Measurements from ENCODE around the gene CAMTA1. TPM values are rescaled to one million over a fixed set of nuclear protein-coding genes. Genes with fewer than 3 reads are reported as not detected.

The CAMTA1 gene, protein sequence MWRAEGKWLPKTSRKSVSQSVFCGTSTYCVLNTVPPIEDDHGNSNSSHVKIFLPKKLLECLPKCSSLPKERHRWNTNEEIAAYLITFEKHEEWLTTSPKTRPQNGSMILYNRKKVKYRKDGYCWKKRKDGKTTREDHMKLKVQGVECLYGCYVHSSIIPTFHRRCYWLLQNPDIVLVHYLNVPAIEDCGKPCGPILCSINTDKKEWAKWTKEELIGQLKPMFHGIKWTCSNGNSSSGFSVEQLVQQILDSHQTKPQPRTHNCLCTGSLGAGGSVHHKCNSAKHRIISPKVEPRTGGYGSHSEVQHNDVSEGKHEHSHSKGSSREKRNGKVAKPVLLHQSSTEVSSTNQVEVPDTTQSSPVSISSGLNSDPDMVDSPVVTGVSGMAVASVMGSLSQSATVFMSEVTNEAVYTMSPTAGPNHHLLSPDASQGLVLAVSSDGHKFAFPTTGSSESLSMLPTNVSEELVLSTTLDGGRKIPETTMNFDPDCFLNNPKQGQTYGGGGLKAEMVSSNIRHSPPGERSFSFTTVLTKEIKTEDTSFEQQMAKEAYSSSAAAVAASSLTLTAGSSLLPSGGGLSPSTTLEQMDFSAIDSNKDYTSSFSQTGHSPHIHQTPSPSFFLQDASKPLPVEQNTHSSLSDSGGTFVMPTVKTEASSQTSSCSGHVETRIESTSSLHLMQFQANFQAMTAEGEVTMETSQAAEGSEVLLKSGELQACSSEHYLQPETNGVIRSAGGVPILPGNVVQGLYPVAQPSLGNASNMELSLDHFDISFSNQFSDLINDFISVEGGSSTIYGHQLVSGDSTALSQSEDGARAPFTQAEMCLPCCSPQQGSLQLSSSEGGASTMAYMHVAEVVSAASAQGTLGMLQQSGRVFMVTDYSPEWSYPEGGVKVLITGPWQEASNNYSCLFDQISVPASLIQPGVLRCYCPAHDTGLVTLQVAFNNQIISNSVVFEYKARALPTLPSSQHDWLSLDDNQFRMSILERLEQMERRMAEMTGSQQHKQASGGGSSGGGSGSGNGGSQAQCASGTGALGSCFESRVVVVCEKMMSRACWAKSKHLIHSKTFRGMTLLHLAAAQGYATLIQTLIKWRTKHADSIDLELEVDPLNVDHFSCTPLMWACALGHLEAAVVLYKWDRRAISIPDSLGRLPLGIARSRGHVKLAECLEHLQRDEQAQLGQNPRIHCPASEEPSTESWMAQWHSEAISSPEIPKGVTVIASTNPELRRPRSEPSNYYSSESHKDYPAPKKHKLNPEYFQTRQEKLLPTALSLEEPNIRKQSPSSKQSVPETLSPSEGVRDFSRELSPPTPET (N-terminal part only)
- 82.2 TPM for total RNA-seq (2021; ENCODE audit: unreplicated experiment)
- polyA plus RNA-seq (2012; ENCODE audit: insufficient read length) = 82.6 TPM
- percentile 50 among the genes with signal in this experiment for Bru-seq, nascent RNA
- percentile 47 among the genes with signal in this experiment for BruChase-seq, experiment 1, labeled RNA remaining after a 2-hour chase
- percentile 47 among the genes with signal in this experiment for BruChase-seq, experiment 2, labeled RNA remaining after a 6-hour chase
- long read RNA-seq, transcript CAMTA1-209 (4 exons, 863 nt) = minor isoform, 12 of 160 reads
- long read RNA-seq, transcript CAMTA1-208 (4 exons, 567 nt) = major isoform, 87 of 160 reads
- long read RNA-seq, transcript CAMTA1-213 (3 exons, 538 nt) = minor isoform, 20 of 160 reads
- long read RNA-seq, transcript CAMTA1-202 (5 exons, 431 nt) = minor isoform, 11 of 160 reads
- long read RNA-seq, partial matches to known transcripts = 6 of 160 reads
- long read RNA-seq, other reads (novel, unspliced or antisense) = 22 of 160 reads

DNA sequence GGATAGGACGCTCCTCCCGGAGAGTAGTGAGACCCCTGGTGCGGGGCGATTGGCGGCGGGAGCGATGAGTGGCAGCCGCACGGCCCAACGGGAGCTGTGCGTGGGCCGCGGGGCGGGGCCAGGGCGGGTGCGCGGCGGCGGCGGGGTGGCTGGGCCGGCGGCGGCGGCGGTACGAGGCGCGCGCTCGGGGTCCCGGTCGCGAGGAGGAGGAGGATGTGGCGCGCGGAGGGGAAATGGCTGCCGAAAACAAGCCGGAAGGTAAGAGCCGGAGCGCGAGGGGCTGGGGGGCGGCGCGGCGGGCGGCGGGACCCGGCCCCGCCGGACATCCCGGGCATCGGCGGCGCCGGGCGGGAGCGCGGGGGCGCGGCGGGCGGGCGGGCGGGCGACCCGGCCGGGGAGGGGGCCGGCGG lies at the start of gene CAMTA1:
TSS of gene CAMTA1 (plus strand) at position 137 of the 410 bp plus-strand sequence. CDS start at position 214, 77 bp downstream.
- intact Hi-C loops (cut with micrococcal nuclease; ENCODE audit: unreplicated experiment) = loop anchor here (2.0 kb wide), 1 partner anchor 43 kb away; no protein-coding TSS in a partner anchor
- Histone ChIP-seq H3K4me1 (ENCODE audit: control insufficient read depth, insufficient read depth, low read length) (peaks cover 15% of the 10 kb centered on the region), H3K36me3 (ENCODE audit: control insufficient read depth, insufficient read depth, low read length) (no peaks in the 10 kb centered on the region), H3K27ac (ENCODE audit: low read length) (peak within 1 kb of the TSS; percentile 79), H3K27me3 (ENCODE audit: control insufficient read depth, insufficient read depth, low read length) (no peaks in the 10 kb centered on the region), H3K4me3 (ENCODE audit: low read depth in 2 of 2, low read length in 2 of 2) (peak within 1 kb of the TSS; percentile 78 to 85), H3K9me3 (ENCODE audit: control insufficient read depth, insufficient read depth, low read depth, low read length) (no peaks in the 10 kb centered on the region)
- no peak for TF ChIP-seq POLR2AphosphoS5 (IDR thresholded peaks at IDR 0.05; ENCODE audit: low read depth, low read length)
- TF ChIP-seq TCF7L2 (IDR thresholded peaks at IDR 0.05; ENCODE audit: low read depth, low read length) = no peak
- TF ChIP-seq, protein P1, sequence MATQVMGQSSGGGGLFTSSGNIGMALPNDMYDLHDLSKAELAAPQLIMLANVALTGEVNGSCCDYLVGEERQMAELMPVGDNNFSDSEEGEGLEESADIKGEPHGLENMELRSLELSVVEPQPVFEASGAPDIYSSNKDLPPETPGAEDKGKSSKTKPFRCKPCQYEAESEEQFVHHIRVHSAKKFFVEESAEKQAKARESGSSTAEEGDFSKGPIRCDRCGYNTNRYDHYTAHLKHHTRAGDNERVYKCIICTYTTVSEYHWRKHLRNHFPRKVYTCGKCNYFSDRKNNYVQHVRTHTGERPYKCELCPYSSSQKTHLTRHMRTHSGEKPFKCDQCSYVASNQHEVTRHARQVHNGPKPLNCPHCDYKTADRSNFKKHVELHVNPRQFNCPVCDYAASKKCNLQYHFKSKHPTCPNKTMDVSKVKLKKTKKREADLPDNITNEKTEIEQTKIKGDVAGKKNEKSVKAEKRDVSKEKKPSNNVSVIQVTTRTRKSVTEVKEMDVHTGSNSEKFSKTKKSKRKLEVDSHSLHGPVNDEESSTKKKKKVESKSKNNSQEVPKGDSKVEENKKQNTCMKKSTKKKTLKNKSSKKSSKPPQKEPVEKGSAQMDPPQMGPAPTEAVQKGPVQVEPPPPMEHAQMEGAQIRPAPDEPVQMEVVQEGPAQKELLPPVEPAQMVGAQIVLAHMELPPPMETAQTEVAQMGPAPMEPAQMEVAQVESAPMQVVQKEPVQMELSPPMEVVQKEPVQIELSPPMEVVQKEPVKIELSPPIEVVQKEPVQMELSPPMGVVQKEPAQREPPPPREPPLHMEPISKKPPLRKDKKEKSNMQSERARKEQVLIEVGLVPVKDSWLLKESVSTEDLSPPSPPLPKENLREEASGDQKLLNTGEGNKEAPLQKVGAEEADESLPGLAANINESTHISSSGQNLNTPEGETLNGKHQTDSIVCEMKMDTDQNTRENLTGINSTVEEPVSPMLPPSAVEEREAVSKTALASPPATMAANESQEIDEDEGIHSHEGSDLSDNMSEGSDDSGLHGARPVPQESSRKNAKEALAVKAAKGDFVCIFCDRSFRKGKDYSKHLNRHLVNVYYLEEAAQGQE (IDR thresholded peaks at IDR 0.05; ENCODE audit: insufficient read depth in 1 of 2, low read depth in 2 of 2, low read length in 1 of 2) = no peak
- no peak for TF ChIP-seq SIN3A (IDR thresholded peaks at IDR 0.05; ENCODE audit: borderline replicate concordance, insufficient read depth, low read depth, low read length)
- TF ChIP-seq, protein P2, sequence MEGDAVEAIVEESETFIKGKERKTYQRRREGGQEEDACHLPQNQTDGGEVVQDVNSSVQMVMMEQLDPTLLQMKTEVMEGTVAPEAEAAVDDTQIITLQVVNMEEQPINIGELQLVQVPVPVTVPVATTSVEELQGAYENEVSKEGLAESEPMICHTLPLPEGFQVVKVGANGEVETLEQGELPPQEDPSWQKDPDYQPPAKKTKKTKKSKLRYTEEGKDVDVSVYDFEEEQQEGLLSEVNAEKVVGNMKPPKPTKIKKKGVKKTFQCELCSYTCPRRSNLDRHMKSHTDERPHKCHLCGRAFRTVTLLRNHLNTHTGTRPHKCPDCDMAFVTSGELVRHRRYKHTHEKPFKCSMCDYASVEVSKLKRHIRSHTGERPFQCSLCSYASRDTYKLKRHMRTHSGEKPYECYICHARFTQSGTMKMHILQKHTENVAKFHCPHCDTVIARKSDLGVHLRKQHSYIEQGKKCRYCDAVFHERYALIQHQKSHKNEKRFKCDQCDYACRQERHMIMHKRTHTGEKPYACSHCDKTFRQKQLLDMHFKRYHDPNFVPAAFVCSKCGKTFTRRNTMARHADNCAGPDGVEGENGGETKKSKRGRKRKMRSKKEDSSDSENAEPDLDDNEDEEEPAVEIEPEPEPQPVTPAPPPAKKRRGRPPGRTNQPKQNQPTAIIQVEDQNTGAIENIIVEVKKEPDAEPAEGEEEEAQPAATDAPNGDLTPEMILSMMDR (IDR thresholded peaks at IDR 0.05) = no peak
- DNase-seq (ENCODE audit: low read depth, low spot score) (no peak), ATAC-seq (peak; percentile 92)
- ChIA-PET POLR2A (interaction anchor here (0.6 kb wide), 1 partner anchor 499 kb away, joined by 5 read pairs; no protein-coding TSS in a partner anchor), CTCF (no interaction called here)
- in situ Hi-C loops (cut with HindIII; ENCODE audit: low pct_unique_long_range_greater_than_20kb, low sequenced_read_pairs) = no loop called here
- BruUV-seq (replicated peaks) = no TSS peak
